ENCODE results near the gene UNK. TPM values are rescaled to one million over a fixed set of nuclear protein-coding genes. Genes with fewer than 3 reads are reported as not detected.

Gene UNK
- total RNA-seq, 1 donor from 2014 or later: 14.3 TPM

- intact Hi-C loops (cut with DNase I): no loop called here
- ATAC-seq (ENCODE audit: poor library complexity): no peak
- DNase-seq: no peak
These were observed 89.1 kb downstream of the UNK start for GRCh38 chr17:75873587-75874322.

- ATAC-seq (ENCODE audit: poor library complexity) (no peak), DNase-seq (no peak)
- intact Hi-C loops (cut with DNase I): no loop called here
These were observed 89.9 kb downstream of the UNK start for GRCh38 chr17:75874323-75875181.

Small RNA genes within 50 kb of the gene (microRNA-seq; reads per million reads assigned to microRNA genes)
- gene MIR4738: not detected

Other genes starting within 250 kb of the UNK start
- 37.1 TPM for gene MYO15B, start 197.0 kb upstream of the UNK start, total RNA-seq
- gene SMIM5, start 151.4 kb upstream of the UNK start, total RNA-seq: 12.5 TPM
- 14.1 TPM for gene RECQL5, start 117.7 kb upstream of the UNK start, total RNA-seq
- gene SAP30BP, start 117.5 kb upstream of the UNK start, total RNA-seq: 40.0 TPM
- 9.4 TPM for gene ITGB4, start 63.3 kb upstream of the UNK start, total RNA-seq
- 23.3 TPM for gene GALK1, start 19.6 kb upstream of the UNK start, total RNA-seq
- gene UNC13D, start 59.6 kb downstream of the UNK start, total RNA-seq: 10.6 TPM
- 145 TPM for gene WBP2, start 70.5 kb downstream of the UNK start, total RNA-seq
- 33.4 TPM for gene TRIM47, start 93.8 kb downstream of the UNK start, total RNA-seq
- gene TRIM65, start 112.1 kb downstream of the UNK start, total RNA-seq: 9.1 TPM
- gene MRPL38, start 120.1 kb downstream of the UNK start, total RNA-seq: 113 TPM
- gene FBF1, start 156.2 kb downstream of the UNK start, total RNA-seq: 4.7 TPM
- gene ACOX1, start 194.4 kb downstream of the UNK start, total RNA-seq: 83.6 TPM
- gene TEN1, start 194.4 kb downstream of the UNK start, total RNA-seq: 7.6 TPM
- 1.8 TPM for gene CDK3, start 216.0 kb downstream of the UNK start, total RNA-seq
- gene EVPL, start 242.5 kb downstream of the UNK start, total RNA-seq: 0.08 TPM